Fibroblast of lung (primary cell): Measurements from ENCODE around the gene SSH2.

Experiments used
- EZH2 ChIP-seq: IDR thresholded peaks from 2 replicates; pipeline ENCODE4 v1.5.1; 2012; ENCODE audit warnings: low read length, control low read depth, mild to moderate bottlenecking; ENCODE audit errors: missing control alignments
- TF ChIP-seq, protein P1 (sequence below), 2 donors: IDR thresholded peaks in 1 of 2; conservative IDR thresholded peaks in 1 of 2; 1 replicate in 1 of 2; 2 replicates in 1 of 2; pipeline ENCODE4 v1.5.1; 2011 to 2012; ENCODE audit warnings: low read length in 2 of 2, control low read depth in 1 of 2, inconsistent platforms in 1 of 2, low read depth in 1 of 2, mild to moderate bottlenecking in 1 of 2

DNA sequence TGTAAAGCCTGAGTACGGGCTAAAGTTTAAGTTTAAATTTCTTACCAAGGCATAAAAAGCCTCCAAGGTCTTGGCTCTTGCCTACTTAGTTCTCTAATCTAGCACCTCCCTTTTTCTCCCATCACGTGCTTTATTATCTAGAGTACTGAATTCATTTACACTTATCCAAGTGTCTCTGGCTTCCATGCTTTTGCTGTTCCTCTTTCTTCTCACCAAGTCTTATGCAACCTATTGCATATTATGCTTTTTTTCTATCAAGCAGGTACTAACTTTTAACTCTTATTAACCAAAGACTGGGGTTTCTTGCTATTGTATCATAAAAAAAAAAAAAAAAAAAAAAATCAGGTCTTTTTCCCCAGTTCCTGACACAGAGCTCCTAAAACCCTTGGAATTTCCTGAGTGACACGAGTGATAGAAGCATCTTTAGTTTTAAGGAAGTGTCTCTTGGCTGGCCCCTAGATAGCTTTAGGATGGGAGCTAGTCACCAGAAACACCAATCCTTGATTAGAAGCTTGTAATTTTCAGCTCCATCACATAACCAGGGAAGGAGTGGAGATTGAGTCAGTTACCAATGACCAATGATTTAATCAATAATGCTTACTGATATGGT is 44.9 kb downstream of the SSH2 start:
- TF ChIP-seq, protein P1, sequence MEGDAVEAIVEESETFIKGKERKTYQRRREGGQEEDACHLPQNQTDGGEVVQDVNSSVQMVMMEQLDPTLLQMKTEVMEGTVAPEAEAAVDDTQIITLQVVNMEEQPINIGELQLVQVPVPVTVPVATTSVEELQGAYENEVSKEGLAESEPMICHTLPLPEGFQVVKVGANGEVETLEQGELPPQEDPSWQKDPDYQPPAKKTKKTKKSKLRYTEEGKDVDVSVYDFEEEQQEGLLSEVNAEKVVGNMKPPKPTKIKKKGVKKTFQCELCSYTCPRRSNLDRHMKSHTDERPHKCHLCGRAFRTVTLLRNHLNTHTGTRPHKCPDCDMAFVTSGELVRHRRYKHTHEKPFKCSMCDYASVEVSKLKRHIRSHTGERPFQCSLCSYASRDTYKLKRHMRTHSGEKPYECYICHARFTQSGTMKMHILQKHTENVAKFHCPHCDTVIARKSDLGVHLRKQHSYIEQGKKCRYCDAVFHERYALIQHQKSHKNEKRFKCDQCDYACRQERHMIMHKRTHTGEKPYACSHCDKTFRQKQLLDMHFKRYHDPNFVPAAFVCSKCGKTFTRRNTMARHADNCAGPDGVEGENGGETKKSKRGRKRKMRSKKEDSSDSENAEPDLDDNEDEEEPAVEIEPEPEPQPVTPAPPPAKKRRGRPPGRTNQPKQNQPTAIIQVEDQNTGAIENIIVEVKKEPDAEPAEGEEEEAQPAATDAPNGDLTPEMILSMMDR (conservative IDR thresholded peaks at IDR 0.05 in 1 of 2, IDR thresholded peaks at IDR 0.05 in 1 of 2; ENCODE audit: low read depth in 1 of 2, low read length in 2 of 2) = no peak
- TF ChIP-seq EZH2 = no peak
